OCI-LY3 (cell line): ENCODE results near the gene COX6A2.

Source experiments
- H2AFZ ChIP-seq: fragments of 200-600, 300-600 bp; shearing (Covaris generic); 2 replicates; pipeline ENCODE4 v1.6.0; 2014; ENCODE audit warnings: antibody characterized with exemption, low read depth, low read length
- H3K27ac ChIP-seq: fragments of 200-600, 300-600 bp; sonication (generic); 2 replicates; pipeline ENCODE4 v1.5.1; 2014; ENCODE audit warnings: mild to moderate bottlenecking, low read length, moderate library complexity, mixed read lengths
- H3K27me3 ChIP-seq: fragments of 200-600, 300-600 bp; sonication (generic); 2 replicates; pipeline ENCODE4 v1.6.1; 2014; ENCODE audit warnings: low read depth, low read length, mixed read lengths
- H3K36me3 ChIP-seq: fragments of 200-600, 300-600 bp; sonication (generic); replicated peaks from 2 replicates; pipeline ENCODE3; 2014; ENCODE audit warnings: low read depth, low read length, mixed read lengths
- H3K4me1 ChIP-seq: fragments of 300-600, 200-600 bp; sonication (generic); 2 replicates; pipeline ENCODE4 v1.6.1; 2014; ENCODE audit warnings: low read length, mixed read lengths
- H3K4me2 ChIP-seq: fragments of 200-600, 300-600 bp; sonication (generic); 2 replicates; pipeline ENCODE4 v1.6.1; 2014; ENCODE audit warnings: low read length, mixed read lengths
- H3K4me3 ChIP-seq: fragments of 300-600, 200-600 bp; sonication (generic); 2 replicates; pipeline ENCODE4 v1.5.1; 2014; ENCODE audit warnings: antibody characterized with exemption, mild to moderate bottlenecking, low read length, moderate library complexity
- H3K79me2 ChIP-seq: fragments of 300-600, 200-600 bp; shearing (Covaris generic); 2 replicates; pipeline ENCODE4 v1.6.1; 2014; ENCODE audit warnings: mild to moderate bottlenecking, low read length, mixed read lengths
- H3K9ac ChIP-seq: fragments of 300-600, 200-600 bp; shearing (Covaris generic); 2 replicates; pipeline ENCODE4 v1.6.0; 2014; ENCODE audit warnings: mild to moderate bottlenecking, low read length, moderate library complexity
- H3K9me3 ChIP-seq: fragments of 200-600, 300-600 bp; shearing (Covaris generic); 2 replicates; pipeline ENCODE4 v1.6.1; 2014; ENCODE audit warnings: low read length, mixed read lengths; ENCODE audit not compliant: insufficient read depth
- H4K20me1 ChIP-seq: fragments of 200-600, 300-600 bp; sonication (generic); 2 replicates; pipeline ENCODE4 v1.6.1; 2016; ENCODE audit warnings: low read length, mixed read lengths; ENCODE audit not compliant: insufficient read depth
- EZH2phosphoT487 ChIP-seq: fragments of 200-600 bp; shearing (Covaris generic); IDR thresholded peaks from 2 replicates; pipeline ENCODE4 v1.6.1; 2018; ENCODE audit warnings: antibody characterized with exemption, mixed run types, low read depth
- TF ChIP-seq, protein P1 (sequence below): fragments of 200-600, 300-600 bp; sonication (generic); IDR thresholded peaks from 2 replicates; pipeline ENCODE4 v1.5.1; 2014; ENCODE audit warnings: antibody characterized with exemption, low read length, low read depth

COX6A2 gene

DNA sequence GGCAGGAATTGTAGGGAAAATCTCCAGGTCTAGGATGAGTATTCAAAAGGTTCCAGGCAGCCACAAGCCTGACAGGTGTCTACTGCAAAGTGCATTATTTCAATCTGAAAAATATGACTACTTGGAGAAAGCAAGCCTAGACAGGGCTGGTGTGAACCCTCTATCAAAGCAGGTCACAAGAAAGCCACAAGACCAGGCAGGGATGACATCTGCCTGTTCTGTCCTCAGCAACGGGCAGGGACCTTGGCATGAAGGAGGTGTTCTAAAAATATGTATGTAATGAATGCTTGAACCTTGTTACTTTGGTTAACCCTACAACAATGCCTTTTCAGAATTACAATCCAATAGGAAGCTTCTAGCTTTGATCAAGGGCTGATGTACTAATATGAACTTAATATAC, 1.2 kb upstream of the COX6A2 start:
- H3K4me2 ChIP-seq: no peak overlapping the region
- no peak overlapping the region for H3K4me3 ChIP-seq
- no peaks in the 10 kb centered on the region for H3K79me2 ChIP-seq
- H3K9ac ChIP-seq: no peak overlapping the region
- H4K20me1 ChIP-seq: no peaks in the 10 kb centered on the region
- no peaks in the 10 kb centered on the region for H3K27me3 ChIP-seq
- H3K9me3 ChIP-seq: no peaks in the 10 kb centered on the region
- no peaks in the 10 kb centered on the region for H3K36me3 ChIP-seq
- H3K27ac ChIP-seq: no peak overlapping the region
- no peaks in the 10 kb centered on the region for H3K4me1 ChIP-seq
- H2AFZ ChIP-seq: no peak overlapping the region
- TF ChIP-seq EZH2phosphoT487: no peak
- TF ChIP-seq, protein P1, sequence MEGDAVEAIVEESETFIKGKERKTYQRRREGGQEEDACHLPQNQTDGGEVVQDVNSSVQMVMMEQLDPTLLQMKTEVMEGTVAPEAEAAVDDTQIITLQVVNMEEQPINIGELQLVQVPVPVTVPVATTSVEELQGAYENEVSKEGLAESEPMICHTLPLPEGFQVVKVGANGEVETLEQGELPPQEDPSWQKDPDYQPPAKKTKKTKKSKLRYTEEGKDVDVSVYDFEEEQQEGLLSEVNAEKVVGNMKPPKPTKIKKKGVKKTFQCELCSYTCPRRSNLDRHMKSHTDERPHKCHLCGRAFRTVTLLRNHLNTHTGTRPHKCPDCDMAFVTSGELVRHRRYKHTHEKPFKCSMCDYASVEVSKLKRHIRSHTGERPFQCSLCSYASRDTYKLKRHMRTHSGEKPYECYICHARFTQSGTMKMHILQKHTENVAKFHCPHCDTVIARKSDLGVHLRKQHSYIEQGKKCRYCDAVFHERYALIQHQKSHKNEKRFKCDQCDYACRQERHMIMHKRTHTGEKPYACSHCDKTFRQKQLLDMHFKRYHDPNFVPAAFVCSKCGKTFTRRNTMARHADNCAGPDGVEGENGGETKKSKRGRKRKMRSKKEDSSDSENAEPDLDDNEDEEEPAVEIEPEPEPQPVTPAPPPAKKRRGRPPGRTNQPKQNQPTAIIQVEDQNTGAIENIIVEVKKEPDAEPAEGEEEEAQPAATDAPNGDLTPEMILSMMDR: no peak

DNA sequence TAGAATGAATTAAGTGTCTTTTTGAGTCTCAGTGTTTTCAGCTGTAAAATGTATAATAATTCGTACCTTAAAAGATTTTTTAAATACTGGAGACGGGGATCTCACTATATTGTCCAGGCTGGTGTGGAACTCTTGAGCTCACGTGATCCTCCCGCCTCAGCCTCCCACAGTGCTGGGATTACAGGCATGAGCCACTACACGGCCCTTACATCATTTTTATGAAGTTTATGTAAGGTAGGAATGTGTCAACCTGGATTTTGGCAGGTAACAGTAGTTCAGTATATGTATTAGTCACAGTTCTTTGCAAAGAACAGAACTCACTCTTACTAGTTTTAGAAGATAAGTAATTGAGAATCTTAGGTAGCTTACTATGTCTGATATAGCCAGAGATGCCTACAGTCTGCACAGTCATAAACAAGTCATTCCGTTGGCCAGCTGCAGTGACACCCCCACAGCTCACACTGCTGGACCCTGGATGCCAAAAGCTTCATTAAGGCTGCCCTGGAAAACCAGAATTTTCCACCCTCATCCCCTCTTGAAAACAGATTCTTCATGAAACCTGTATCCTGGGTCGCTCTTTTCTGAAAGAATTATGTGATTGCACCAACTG, 583 bp upstream of the COX6A2 start:
- TF ChIP-seq, protein P1: no peak
- no peak for TF ChIP-seq EZH2phosphoT487
- Histone ChIP-seq H3K4me3 (no peak overlapping the region), H2AFZ (no peak overlapping the region)

DNA sequence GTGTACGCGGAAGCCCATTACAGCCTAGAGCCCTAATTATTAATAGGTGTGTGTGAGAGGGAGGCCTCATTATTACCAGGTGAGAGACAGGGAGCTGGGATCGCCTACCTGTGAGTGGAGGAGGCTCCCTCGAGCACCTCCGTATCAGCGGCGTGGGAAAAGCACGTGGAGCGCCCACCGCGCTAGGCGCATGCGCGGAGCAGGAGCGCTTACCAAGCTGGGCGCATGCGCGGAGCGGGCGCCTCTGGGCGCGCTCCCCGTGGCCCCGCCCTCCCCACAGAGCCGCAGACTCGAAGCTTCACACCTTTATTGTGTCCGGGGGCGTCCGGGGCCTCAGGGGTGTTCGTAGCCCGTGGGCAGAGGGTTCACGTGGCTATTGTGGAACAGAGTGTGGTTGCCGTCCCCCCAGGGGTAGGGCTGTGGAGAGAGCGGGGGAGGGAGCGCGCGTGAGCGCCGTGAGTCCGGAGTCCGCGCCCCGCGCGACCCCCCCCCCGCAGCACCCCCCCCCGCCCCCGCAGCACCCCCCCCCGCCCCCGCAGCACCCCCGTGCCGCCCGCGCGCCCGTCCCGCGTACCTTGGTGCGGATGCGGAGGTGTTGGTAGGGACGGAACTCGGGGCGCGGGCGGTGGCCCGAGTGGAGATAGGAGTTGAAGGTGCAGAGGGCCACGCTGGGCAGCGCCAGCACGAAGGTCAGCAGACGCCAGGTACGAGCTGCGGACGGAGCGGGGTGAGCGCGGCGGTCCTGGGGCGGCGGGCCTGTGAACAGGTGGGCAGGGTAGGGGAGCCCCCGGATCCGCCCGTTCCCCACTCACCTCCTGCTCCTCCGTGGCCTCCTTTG, 500 bp downstream of the COX6A2 start:
- Histone ChIP-seq H3K9me3 (no peaks in the 10 kb centered on the region), H3K4me2 (no peak overlapping the region), H4K20me1 (no peaks in the 10 kb centered on the region), H3K27ac (no peak overlapping the region), H3K4me3 (no peak overlapping the region), H3K79me2 (no peaks in the 10 kb centered on the region), H3K36me3 (no peaks in the 10 kb centered on the region), H2AFZ (no peak overlapping the region), H3K27me3 (0 out of 2 replicates have a peak, but pooled peaks cover 4% of the 10 kb centered on the region), H3K9ac (no peak overlapping the region), H3K4me1 (no peaks in the 10 kb centered on the region)
- no peak for TF ChIP-seq EZH2phosphoT487
- TF ChIP-seq, protein P1: no peak

More for the DNA sequence above, 583 bp upstream of the COX6A2 start:
- H3K27me3 ChIP-seq: no peaks in the 10 kb centered on the region
- H3K79me2 ChIP-seq: no peaks in the 10 kb centered on the region
- no peaks in the 10 kb centered on the region for H4K20me1 ChIP-seq
- H3K4me2 ChIP-seq: no peak overlapping the region
- no peaks in the 10 kb centered on the region for H3K9me3 ChIP-seq
- H3K27ac ChIP-seq: no peak overlapping the region
- no peaks in the 10 kb centered on the region for H3K36me3 ChIP-seq
- H3K9ac ChIP-seq: no peak overlapping the region
- H3K4me1 ChIP-seq: no peaks in the 10 kb centered on the region

DNA sequence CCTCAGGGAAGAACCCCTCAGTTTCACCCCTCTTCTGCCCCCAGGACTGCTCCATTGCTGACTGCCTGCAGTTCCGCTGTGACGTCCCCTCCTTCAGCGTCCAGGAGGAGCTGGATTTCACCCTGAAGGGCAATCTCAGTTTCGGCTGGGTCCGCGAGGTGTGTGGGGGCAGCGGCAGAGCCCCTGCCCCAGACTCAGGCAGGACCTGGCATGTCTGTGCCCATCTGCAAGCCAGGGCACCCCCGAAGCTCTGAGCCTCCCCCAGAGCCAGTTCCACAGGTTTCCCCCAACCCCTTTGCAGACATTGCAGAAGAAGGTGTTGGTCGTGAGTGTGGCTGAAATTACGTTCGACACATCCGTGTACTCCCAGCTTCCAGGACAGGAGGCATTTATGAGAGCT, 4.4 kb downstream of the COX6A2 start:
- no peak overlapping the region for H2AFZ ChIP-seq
- H3K9ac ChIP-seq: no peak overlapping the region
- no peaks in the 10 kb centered on the region for H3K9me3 ChIP-seq
- no peak overlapping the region for H3K4me3 ChIP-seq
- TF ChIP-seq EZH2phosphoT487: no peak
- TF ChIP-seq, protein P1: no peak
- 0 out of 2 replicates have a peak, but pooled peaks cover 4% of the 10 kb centered on the region for H3K27me3 ChIP-seq
- H3K79me2 ChIP-seq: no peaks in the 10 kb centered on the region
- H4K20me1 ChIP-seq: no peaks in the 10 kb centered on the region
- H3K4me2 ChIP-seq: no peak overlapping the region
- no peaks in the 10 kb centered on the region for H3K4me1 ChIP-seq
- H3K27ac ChIP-seq: no peak overlapping the region
- no peaks in the 10 kb centered on the region for H3K36me3 ChIP-seq
